DOHH2 (cell line): ENCODE data around the gene CHPF2.

Experiments used
- CTCF ChIP-seq: fragments of 200-600 bp; sonication (generic); IDR thresholded peaks from one replicate; pipeline ENCODE4 v1.5.1; 2014; ENCODE audit warnings: antibody characterized with exemption, mild to moderate bottlenecking, low read depth, low read length; ENCODE audit not compliant: poor library complexity, severe bottlenecking
- EZH2phosphoT487 ChIP-seq: fragments of 200-600 bp; sonication (generic); IDR thresholded peaks from 2 replicates; pipeline ENCODE4 v1.6.1; 2017; ENCODE audit warnings: borderline replicate concordance, mild to moderate bottlenecking, antibody characterized with exemption, low read length, moderate library complexity, mixed read lengths

DNA sequence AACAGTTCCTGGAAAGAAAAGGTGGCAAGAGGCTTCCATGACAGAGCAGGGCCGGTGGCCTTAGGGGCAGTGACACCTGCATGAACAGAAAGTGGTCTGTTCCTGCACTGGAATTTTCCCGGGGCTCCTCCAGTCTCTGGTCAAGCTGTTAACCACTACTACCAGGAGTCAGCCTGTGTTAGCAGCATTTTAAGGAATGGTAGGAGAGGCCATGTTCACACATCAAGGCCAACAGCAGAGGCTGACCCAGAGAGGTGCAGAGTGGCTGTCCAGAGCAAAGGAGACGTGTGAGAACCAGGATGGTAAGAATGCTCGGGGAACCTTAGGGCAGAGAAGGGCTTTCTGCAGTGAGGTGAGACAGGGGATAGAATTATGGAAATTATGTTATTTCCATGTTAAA, 30.5 kb upstream of the CHPF2 start:
- TF ChIP-seq CTCF (no peak), EZH2phosphoT487 (no peak)
